ENCODE results near the gene B3GNT3. TPM values are rescaled to one million over a fixed set of nuclear protein-coding genes. Genes with fewer than 3 reads are reported as not detected.

The B3GNT3 gene
- total and polyA plus RNA-seq, 2 experiments from 2014 or later = not detected

DNA sequence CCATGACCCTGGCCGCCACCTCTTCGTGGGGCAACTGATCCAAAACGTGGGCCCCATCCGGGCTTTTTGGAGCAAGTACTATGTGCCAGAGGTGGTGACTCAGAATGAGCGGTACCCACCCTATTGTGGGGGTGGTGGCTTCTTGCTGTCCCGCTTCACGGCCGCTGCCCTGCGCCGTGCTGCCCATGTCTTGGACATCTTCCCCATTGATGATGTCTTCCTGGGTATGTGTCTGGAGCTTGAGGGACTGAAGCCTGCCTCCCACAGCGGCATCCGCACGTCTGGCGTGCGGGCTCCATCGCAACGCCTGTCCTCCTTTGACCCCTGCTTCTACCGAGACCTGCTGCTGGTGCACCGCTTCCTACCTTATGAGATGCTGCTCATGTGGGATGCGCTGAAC is 16.7 kb downstream of the B3GNT3 start:
- Histone ChIP-seq H3K36me3 (no peaks in the 10 kb centered on the region), H3K9me3 (ENCODE audit: low read depth) (no peaks in the 10 kb centered on the region), H3K27ac (no peak overlapping the region), H3K27me3 (no peaks in the 10 kb centered on the region), H3K4me3 (no peak overlapping the region), H3K4me1 (ENCODE audit: low read depth) (no peaks in the 10 kb centered on the region)
- no peak for DNase-seq (ENCODE audit: low read depth in 1 of 2, low spot score in 1 of 2)
- TF ChIP-seq, protein P1, sequence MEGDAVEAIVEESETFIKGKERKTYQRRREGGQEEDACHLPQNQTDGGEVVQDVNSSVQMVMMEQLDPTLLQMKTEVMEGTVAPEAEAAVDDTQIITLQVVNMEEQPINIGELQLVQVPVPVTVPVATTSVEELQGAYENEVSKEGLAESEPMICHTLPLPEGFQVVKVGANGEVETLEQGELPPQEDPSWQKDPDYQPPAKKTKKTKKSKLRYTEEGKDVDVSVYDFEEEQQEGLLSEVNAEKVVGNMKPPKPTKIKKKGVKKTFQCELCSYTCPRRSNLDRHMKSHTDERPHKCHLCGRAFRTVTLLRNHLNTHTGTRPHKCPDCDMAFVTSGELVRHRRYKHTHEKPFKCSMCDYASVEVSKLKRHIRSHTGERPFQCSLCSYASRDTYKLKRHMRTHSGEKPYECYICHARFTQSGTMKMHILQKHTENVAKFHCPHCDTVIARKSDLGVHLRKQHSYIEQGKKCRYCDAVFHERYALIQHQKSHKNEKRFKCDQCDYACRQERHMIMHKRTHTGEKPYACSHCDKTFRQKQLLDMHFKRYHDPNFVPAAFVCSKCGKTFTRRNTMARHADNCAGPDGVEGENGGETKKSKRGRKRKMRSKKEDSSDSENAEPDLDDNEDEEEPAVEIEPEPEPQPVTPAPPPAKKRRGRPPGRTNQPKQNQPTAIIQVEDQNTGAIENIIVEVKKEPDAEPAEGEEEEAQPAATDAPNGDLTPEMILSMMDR (IDR thresholded peaks at IDR 0.05; ENCODE audit: low read depth, low read length) = no peak

DNA sequence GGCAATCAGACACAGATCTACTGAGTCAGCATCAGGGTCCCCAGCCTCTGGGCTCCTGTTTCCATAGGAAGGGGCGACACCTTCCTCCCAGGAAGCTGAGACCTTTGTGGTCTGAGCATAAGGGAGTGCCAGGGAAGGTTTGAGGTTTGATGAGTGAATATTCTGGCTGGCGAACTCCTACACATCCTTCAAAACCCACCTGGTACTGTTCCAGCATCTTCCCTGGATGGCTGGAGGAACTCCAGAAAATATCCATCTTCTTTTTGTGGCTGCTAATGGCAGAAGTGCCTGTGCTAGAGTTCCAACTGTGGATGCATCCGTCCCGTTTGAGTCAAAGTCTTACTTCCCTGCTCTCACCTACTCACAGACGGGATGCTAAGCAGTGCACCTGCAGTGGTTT is 17.2 kb downstream of the B3GNT3 start:
- TF ChIP-seq, protein P1 (IDR thresholded peaks at IDR 0.05; ENCODE audit: low read depth, low read length) = no peak
- no peaks in the 10 kb centered on the region for H3K4me1 ChIP-seq (ENCODE audit: low read depth)
- H3K4me3 ChIP-seq = no peak overlapping the region
- H3K27ac ChIP-seq = no peak overlapping the region
- no peak for DNase-seq (ENCODE audit: low read depth in 1 of 2, low spot score in 1 of 2)
- no peaks in the 10 kb centered on the region for H3K36me3 ChIP-seq
- no peaks in the 10 kb centered on the region for H3K27me3 ChIP-seq
- H3K9me3 ChIP-seq (ENCODE audit: low read depth) = no peaks in the 10 kb centered on the region

DNA sequence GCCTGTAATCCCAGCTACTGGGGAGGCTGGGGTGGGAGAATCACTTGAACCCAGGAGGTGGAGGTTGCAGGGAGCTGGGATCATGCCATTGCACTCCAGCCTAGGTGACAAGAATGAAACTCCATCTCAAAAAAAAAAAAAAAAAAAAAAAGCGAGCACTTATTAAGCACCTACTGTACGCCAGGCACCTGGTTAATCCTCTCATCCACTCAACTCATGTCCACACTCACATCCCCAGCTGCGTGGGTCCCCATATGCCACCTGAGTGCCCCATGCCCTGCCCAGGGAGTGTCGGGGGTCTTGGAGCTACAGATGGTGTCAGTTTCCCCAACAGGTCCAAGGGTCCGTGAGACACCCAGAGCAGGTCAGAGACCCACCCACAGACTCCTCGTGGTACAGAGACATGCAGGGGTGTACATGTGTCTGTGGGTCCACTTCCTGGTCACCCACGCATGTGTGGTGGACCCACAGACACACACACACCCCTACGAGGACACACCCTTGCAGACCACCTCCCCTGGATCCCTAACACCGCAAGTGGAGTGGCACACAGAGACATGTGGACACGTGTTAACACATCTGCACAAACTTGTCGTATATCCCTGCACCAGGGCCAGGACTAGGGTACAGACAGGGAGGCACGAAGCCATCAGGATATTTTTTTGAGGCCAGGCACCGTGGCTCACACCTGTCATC is 22.9 kb downstream of the B3GNT3 start:
- TF ChIP-seq, protein P1 (IDR thresholded peaks at IDR 0.05; ENCODE audit: low read depth, low read length) = no peak
- no peaks in the 10 kb centered on the region for H3K9me3 ChIP-seq (ENCODE audit: low read depth)

DNA sequence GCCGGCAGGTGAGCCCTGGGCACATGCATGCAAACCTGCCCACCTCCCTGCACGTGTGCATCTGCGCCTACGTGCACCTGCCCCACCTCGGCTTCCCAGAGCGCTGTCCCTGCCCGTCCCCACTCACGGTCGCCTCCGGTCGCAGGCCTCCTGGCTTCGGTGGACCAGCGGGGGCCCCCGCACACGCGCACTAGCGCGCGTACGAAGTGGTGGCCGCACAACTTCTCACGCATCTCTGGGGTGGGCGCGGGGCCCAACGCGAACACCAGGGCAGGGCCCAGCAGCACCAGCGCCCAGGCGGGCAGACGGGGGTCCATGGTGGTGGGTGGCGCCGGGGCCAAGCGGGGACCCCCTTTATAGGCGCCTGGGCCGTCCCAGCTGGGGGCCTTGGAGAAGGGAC is 26.3 kb downstream of the B3GNT3 start, which contains the start of gene INSL3:
INSL3 (minus strand) TSS at position 330 of the 400 bp plus-strand sequence; CDS start at position 317, 13 bp downstream.
- no peak for DNase-seq (ENCODE audit: low read depth in 1 of 2, low spot score in 1 of 2)
- no peaks in the 10 kb centered on the region for H3K4me1 ChIP-seq (ENCODE audit: low read depth)
- H3K27me3 ChIP-seq = no peaks in the 10 kb centered on the region
- H3K27ac ChIP-seq = no peak within 1 kb of the TSS
- TF ChIP-seq, protein P1 (IDR thresholded peaks at IDR 0.05; ENCODE audit: low read depth, low read length) = no peak
- H3K4me3 ChIP-seq = no peak within 1 kb of the TSS
- H3K36me3 ChIP-seq = no peaks in the 10 kb centered on the region
- H3K9me3 ChIP-seq (ENCODE audit: low read depth) = no peaks in the 10 kb centered on the region

More for the DNA sequence above, 22.9 kb downstream of the B3GNT3 start:
- Histone ChIP-seq H3K27ac (no peak overlapping the region), H3K27me3 (no peaks in the 10 kb centered on the region), H3K36me3 (no peaks in the 10 kb centered on the region), H3K4me1 (ENCODE audit: low read depth) (no peaks in the 10 kb centered on the region), H3K4me3 (no peak overlapping the region)
- no peak for DNase-seq (ENCODE audit: low read depth in 1 of 2, low spot score in 1 of 2)

DNA sequence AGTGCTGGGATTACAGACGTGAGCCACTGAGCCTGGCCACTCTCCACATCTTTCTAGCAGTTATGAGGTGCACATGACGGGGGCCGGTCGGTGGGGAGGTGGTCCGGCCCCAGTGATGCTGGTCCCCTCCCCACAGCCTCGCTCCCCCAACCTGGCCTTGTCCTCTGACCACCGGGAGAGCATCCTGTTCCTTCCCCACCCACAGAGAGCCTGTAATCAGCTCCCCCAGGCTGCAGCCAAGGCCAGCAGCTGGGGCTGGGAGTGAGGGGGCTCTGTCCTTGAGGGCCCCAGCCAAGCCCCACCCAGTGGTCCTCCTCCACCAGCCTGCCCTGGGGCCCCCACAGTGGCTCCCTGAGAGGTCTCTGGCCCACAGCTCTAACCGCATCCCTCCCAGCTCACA is 29.4 kb downstream of the B3GNT3 start:
- no peaks in the 10 kb centered on the region for H3K4me1 ChIP-seq (ENCODE audit: low read depth)
- no peaks in the 10 kb centered on the region for H3K9me3 ChIP-seq (ENCODE audit: low read depth)
- DNase-seq (ENCODE audit: low read depth in 1 of 2, low spot score in 1 of 2) = no peak
- TF ChIP-seq, protein P1 (IDR thresholded peaks at IDR 0.05; ENCODE audit: low read depth, low read length) = no peak
- no peak overlapping the region for H3K27ac ChIP-seq
- no peaks in the 10 kb centered on the region for H3K27me3 ChIP-seq
- H3K4me3 ChIP-seq = no peak overlapping the region
- H3K36me3 ChIP-seq = no peaks in the 10 kb centered on the region
